HepG2 (cell line): ENCODE measurements around the gene CAPN11. TPM values are rescaled to one million over a fixed set of nuclear protein-coding genes. Genes with fewer than 3 reads are reported as not detected.
A peak's percentile ranks its signal among the peaks of the same experiment; 100 is the strongest.

Experiments used
- DNMT1 ChIP-seq: sonication (generic); formaldehyde crosslinking; IDR thresholded peaks from 2 replicates; pipeline ENCODE4 v1.5.1; 2020; ENCODE audit warnings: mild to moderate bottlenecking, missing genetic modification reagents
- ESRRA ChIP-seq: sonication (generic); formaldehyde crosslinking; IDR thresholded peaks from 2 replicates; pipeline ENCODE4 v1.5.1; 2020; ENCODE audit warnings: mild to moderate bottlenecking, low read depth, missing genetic modification reagents
- HNRNPLL ChIP-seq: fragments of 200-400 bp; formaldehyde crosslinking; IDR thresholded peaks from 2 replicates; pipeline ENCODE4 v1.6.1; 2017; ENCODE audit warnings: mild to moderate bottlenecking, low read depth, low read length; ENCODE audit not compliant: poor library complexity, severe bottlenecking
- KLF16 ChIP-seq, 2 experiments: sonication (generic) in 1 of 2; formaldehyde crosslinking in 1 of 2; IDR thresholded peaks; 2 replicates each; pipeline versions ENCODE4 v1.6.1 to v1.8.0; 2016 to 2023; ENCODE audit warnings: missing genetic modification reagents in 2 of 2, missing compliant biosample characterization in 1 of 2
- NFIB ChIP-seq: sonication (generic); formaldehyde crosslinking; IDR thresholded peaks from 2 replicates; pipeline ENCODE4 v1.9.0; 2021; ENCODE audit warnings: missing genetic modification reagents, mild to moderate bottlenecking, borderline replicate concordance
- SATB2 ChIP-seq: sonication (generic); formaldehyde crosslinking; IDR thresholded peaks from 2 replicates; pipeline ENCODE4 v1.5.0; 2020; ENCODE audit warnings: missing genetic modification reagents
- U2AF2 ChIP-seq: fragments of 200-400 bp; formaldehyde crosslinking; IDR thresholded peaks from 2 replicates; pipeline ENCODE4 v1.6.1; 2017; ENCODE audit warnings: low read depth, mild to moderate bottlenecking, low read length
- ZKSCAN1 ChIP-seq: fragments of 150-350 bp; IDR thresholded peaks from 2 replicates; pipeline ENCODE4 v1.6.1; 2014; ENCODE audit warnings: low read length
- ZNF607 ChIP-seq: sonication (generic); formaldehyde crosslinking; IDR thresholded peaks from 2 replicates; pipeline ENCODE4 v1.5.1; 2020; ENCODE audit warnings: missing genetic modification reagents, mild to moderate bottlenecking, borderline replicate concordance
- ZNF629 ChIP-seq: sonication (generic); formaldehyde crosslinking; conservative IDR thresholded peaks from 2 replicates; pipeline ENCODE4 v1.5.0; 2020; ENCODE audit warnings: missing genetic modification reagents
- ZSCAN30 ChIP-seq: sonication (generic); formaldehyde crosslinking; IDR thresholded peaks from 2 replicates; pipeline ENCODE4 v1.5.0; 2020; ENCODE audit warnings: mild to moderate bottlenecking, missing genetic modification reagents
- ZSCAN31 ChIP-seq: sonication (generic); formaldehyde crosslinking; IDR thresholded peaks from 2 replicates; pipeline ENCODE4 v1.5.0; 2020; ENCODE audit warnings: low read depth, mild to moderate bottlenecking, missing genetic modification reagents
- polyA plus RNA-seq, 8 experiments: library from polyadenylated mRNA; depleted of rRNA in 3 of 8; stranded (reverse) in 7 of 8; unstranded in 1 of 8; fragments of >200 nt; fragmentation: Illumina TruSeq in 4 of 8; extraction: Trizol in 4 of 8; gene quantifications; 2 replicates each; pipeline versions ENCODE4 v1.2.1 to v1.2.3, GENCODE V29; 2011 to 2016; ENCODE audit warnings: low read depth in 4 of 8, missing spikeins in 1 of 8, mixed read lengths in 1 of 8; ENCODE audit not compliant: insufficient read depth in 1 of 8
- total RNA-seq, 5 experiments: library from RNA; depleted of rRNA; stranded (reverse); fragments of >200 nt; fragmentation: Illumina TruSeq; extraction: Trizol; gene quantifications; 2 replicates each; pipeline ENCODE4 v1.2.3, GENCODE V29; 2016; ENCODE audit warnings: low read depth in 1 of 5
- TF ChIP-seq, protein P1 (sequence below): sonication (generic); formaldehyde crosslinking; IDR thresholded peaks from one replicate; pipeline ENCODE4 v1.5.1; 2020; ENCODE audit warnings: mild to moderate bottlenecking, missing genetic modification reagents; ENCODE audit errors: not compliant biosample characterization
- TF ChIP-seq, protein P2 (sequence below): IDR thresholded peaks from 2 replicates; pipeline ENCODE4 v1.6.1; 2016; ENCODE audit warnings: mild to moderate bottlenecking

Gene CAPN11
- total and polyA plus RNA-seq, 2 of the 13 experiments (the other 11 are each of a cell fraction or from before 2014, with no cell fraction given) = 0.07 to 0.11 TPM

DNA sequence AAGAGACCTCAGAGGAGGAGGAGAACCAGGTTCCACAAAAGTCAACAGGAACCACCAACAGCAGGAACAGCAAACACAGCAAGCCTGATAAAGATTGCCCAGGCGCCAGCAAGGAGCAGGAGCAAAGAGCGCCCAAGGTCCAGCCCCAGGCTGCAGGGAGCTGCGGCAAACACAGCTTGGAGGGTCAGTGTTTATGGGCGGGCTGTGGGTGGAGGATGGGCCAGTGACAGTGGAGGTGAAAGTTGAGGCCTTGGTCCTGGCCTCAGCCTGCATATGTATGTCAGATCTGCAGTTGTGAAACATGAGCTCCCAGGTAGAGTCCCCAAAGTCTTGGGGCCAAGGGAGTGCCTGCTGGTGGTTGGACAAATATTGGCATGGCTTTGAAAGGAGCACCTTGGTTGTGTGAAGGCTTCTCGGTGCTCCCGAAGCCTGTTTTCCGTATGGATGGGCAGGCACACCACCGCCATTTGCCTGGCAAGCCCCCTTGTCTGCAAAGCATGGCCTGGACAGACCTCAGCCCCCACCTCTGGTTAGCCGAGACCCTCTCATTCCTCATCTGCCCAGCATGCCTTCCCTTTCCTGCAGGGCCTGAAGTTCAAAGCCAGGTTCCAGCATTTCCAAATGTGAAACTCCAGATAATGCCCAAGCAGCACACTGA lies 2.0 kb upstream of the CAPN11 start (continued):
- TF ChIP-seq, protein P1, sequence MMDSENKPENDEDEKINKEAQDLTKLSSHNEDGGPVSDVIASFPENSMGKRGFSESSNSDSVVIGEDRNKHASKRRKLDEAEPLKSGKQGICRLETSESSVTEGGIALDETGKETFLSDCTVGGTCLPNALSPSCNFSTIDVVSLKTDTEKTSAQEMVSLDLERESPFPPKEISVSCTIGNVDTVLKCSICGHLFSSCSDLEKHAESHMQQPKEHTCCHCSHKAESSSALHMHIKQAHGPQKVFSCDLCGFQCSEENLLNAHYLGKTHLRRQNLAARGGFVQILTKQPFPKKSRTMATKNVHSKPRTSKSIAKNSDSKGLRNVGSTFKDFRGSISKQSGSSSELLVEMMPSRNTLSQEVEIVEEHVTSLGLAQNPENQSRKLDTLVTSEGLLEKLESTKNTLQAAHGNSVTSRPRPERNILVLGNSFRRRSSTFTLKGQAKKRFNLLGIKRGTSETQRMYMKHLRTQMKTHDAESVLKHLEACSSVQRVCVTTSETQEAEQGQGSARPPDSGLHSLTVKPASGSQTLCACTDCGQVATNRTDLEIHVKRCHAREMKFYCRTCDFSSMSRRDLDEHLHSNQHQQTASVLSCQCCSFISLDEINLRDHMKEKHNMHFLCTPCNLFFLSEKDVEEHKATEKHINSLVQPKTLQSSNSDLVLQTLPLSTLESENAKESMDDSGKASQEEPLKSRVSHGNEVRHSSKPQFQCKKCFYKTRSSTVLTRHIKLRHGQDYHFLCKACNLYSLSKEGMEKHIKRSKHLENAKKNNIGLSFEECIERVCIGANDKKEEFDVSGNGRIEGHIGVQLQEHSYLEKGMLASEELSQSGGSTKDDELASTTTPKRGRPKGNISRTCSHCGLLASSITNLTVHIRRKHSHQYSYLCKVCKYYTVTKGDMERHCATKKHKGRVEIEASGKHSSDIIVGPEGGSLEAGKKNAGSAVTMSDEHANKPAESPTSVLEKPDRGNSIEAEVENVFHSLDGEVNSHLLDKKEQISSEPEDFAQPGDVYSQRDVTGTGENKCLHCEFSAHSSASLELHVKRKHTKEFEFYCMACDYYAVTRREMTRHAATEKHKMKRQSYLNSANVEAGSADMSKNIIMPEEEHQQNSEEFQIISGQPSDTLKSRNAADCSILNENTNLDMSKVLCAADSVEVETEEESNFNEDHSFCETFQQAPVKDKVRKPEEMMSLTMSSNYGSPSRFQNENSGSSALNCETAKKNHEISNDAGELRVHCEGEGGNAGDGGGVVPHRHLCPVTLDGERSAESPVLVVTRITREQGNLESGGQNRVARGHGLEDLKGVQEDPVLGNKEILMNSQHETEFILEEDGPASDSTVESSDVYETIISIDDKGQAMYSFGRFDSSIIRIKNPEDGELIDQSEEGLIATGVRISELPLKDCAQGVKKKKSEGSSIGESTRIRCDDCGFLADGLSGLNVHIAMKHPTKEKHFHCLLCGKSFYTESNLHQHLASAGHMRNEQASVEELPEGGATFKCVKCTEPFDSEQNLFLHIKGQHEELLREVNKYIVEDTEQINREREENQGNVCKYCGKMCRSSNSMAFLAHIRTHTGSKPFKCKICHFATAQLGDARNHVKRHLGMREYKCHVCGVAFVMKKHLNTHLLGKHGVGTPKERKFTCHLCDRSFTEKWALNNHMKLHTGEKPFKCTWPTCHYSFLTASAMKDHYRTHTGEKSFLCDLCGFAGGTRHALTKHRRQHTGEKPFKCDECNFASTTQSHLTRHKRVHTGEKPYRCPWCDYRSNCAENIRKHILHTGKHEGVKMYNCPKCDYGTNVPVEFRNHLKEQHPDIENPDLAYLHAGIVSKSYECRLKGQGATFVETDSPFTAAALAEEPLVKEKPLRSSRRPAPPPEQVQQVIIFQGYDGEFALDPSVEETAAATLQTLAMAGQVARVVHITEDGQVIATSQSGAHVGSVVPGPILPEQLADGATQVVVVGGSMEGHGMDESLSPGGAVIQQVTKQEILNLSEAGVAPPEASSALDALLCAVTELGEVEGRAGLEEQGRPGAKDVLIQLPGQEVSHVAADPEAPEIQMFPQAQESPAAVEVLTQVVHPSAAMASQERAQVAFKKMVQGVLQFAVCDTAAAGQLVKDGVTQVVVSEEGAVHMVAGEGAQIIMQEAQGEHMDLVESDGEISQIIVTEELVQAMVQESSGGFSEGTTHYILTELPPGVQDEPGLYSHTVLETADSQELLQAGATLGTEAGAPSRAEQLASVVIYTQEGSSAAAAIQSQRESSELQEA = no peak
- TF ChIP-seq ESRRA (CRISPR knock-in tag) (peak; percentile 53), SATB2 (CRISPR knock-in tag) (no peak), ZNF607 (CRISPR knock-in tag) (peak; percentile 86; the same call in 1 of the 2 replicates), DNMT1 (no peak; the same call in 1 of the 2 replicates), ZSCAN30 (CRISPR knock-in tag) (no peak), ZSCAN31 (CRISPR knock-in tag) (no peak; the same call in 1 of the 2 replicates), ZKSCAN1 (peak; percentile 50; the same call in 1 of the 2 replicates), KLF16 (CRISPR knock-in tag; IDR thresholded peaks at IDR 0.05) (peak in 1 of 2 experiments; percentile 86; a peak in 1 of 4 replicates), HNRNPLL (peak; percentile 40), ZNF629 (CRISPR knock-in tag) (peak; percentile 92), NFIB (CRISPR knock-in tag) (no peak), U2AF2 (0 out of 2 replicates have a peak, but pooled peaks have one; percentile 33)
- TF ChIP-seq, protein P2, sequence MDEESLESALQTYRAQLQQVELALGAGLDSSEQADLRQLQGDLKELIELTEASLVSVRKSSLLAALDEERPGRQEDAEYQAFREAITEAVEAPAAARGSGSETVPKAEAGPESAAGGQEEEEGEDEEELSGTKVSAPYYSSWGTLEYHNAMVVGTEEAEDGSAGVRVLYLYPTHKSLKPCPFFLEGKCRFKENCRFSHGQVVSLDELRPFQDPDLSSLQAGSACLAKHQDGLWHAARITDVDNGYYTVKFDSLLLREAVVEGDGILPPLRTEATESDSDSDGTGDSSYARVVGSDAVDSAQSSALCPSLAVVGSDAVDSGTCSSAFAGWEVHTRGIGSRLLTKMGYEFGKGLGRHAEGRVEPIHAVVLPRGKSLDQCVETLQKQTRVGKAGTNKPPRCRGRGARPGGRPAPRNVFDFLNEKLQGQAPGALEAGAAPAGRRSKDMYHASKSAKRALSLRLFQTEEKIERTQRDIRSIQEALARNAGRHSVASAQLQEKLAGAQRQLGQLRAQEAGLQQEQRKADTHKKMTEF (CRISPR knock-in tag) = peak; percentile 91
